ENCODE measurements around the gene GOLGA8B. TPM values are rescaled to one million over a fixed set of nuclear protein-coding genes. Genes with fewer than 3 reads are reported as not detected.
"Not testable (repeated sequence)": the region's sequence is repeated elsewhere in the genome, so short reads cannot be mapped to it uniquely, and the experiment has no call there.

GOLGA8B gene
- 21.0 TPM for polyA plus RNA-seq (2013, experiment 1 of 2)
- polyA plus RNA-seq (2013, experiment 2 of 2), result 24.7 TPM

- WGBS, result under 1% methylated on average over 101 of the region's 101 CpGs
- Histone ChIP-seq H3K4me1 (ENCODE audit: insufficient read depth, low read length) (0 out of 2 replicates have a peak, but pooled peaks cover 5% of the 10 kb centered on the region), H3K9ac (ENCODE audit: low read depth, low read length) (peak within 1 kb of the TSS; percentile 81), H3K27me3 (ENCODE audit: insufficient read depth, low read length) (peaks cover 17% of the 10 kb centered on the region), H3K9me3 (ENCODE audit: insufficient read depth, low read depth, low read length) (no peaks in the 10 kb centered on the region), H3K4me3 (ENCODE audit: low read length) (peak within 1 kb of the TSS; percentile 84), H3K36me3 (ENCODE audit: insufficient read depth, low read length) (no peaks in the 10 kb centered on the region), H3K27ac (ENCODE audit: low read depth, low read length) (no peak within 1 kb of the TSS)
Measured at GRCh38 chr15:34583399-34584329, at the start of gene GOLGA8B. Gene GOLGA8B, minus strand, starts transcription at chr15:34583651. Its CDS starts 47,739 bp downstream, at chr15:34535912.

GRCh38 chr15:34633165-34633564 is 49.7 kb upstream of the GOLGA8B start:
- not testable (repeated sequence) for H3K4me1 ChIP-seq (ENCODE audit: insufficient read depth, low read length); H3K36me3 ChIP-seq (ENCODE audit: insufficient read depth, low read length); H3K27me3 ChIP-seq (ENCODE audit: insufficient read depth, low read length); H3K4me3 ChIP-seq (ENCODE audit: low read length); H3K9ac ChIP-seq (ENCODE audit: low read depth, low read length); H3K27ac ChIP-seq (ENCODE audit: low read depth, low read length); H3K9me3 ChIP-seq (ENCODE audit: insufficient read depth, low read depth, low read length)
- 88% methylated on average over 3 of the region's 3 CpGs for WGBS

GRCh38 chr15:34628577-34629152 is 45.2 kb upstream of the GOLGA8B start:
- Histone ChIP-seq H3K36me3 (ENCODE audit: insufficient read depth, low read length) (no peaks in the 10 kb centered on the region), H3K27me3 (ENCODE audit: insufficient read depth, low read length) (no peaks in the 10 kb centered on the region), H3K4me1 (ENCODE audit: insufficient read depth, low read length) (no peaks in the 10 kb centered on the region), H3K27ac (ENCODE audit: low read depth, low read length) (no peak overlapping the region), H3K9me3 (ENCODE audit: insufficient read depth, low read depth, low read length) (no peaks in the 10 kb centered on the region), H3K9ac (ENCODE audit: low read depth, low read length) (no peak overlapping the region), H3K4me3 (ENCODE audit: low read length) (no peak overlapping the region)
- WGBS, result 83% methylated on average over 2 of the region's 2 CpGs

- no CpG with 5 or more reads among the region's 5 CpGs for WGBS
- Histone ChIP-seq H3K36me3 (ENCODE audit: insufficient read depth, low read length) (no peaks in the 10 kb centered on the region), H3K4me1 (ENCODE audit: insufficient read depth, low read length) (no peaks in the 10 kb centered on the region), H3K4me3 (ENCODE audit: low read length) (no peak overlapping the region), H3K9me3 (ENCODE audit: insufficient read depth, low read depth, low read length) (no peaks in the 10 kb centered on the region), H3K27me3 (ENCODE audit: insufficient read depth, low read length) (no peaks in the 10 kb centered on the region), H3K9ac (ENCODE audit: low read depth, low read length) (no peak overlapping the region), H3K27ac (ENCODE audit: low read depth, low read length) (no peak overlapping the region)
Measured at GRCh38 chr15:34625007-34625406, 41.6 kb upstream of the GOLGA8B start.

- Histone ChIP-seq H3K9me3 (ENCODE audit: insufficient read depth, low read depth, low read length) (no peaks in the 10 kb centered on the region), H3K27ac (ENCODE audit: low read depth, low read length) (no peak overlapping the region), H3K36me3 (ENCODE audit: insufficient read depth, low read length) (no peaks in the 10 kb centered on the region), H3K4me3 (ENCODE audit: low read length) (no peak overlapping the region), H3K9ac (ENCODE audit: low read depth, low read length) (no peak overlapping the region), H3K27me3 (ENCODE audit: insufficient read depth, low read length) (no peaks in the 10 kb centered on the region; the same call in 1 of the 2 replicates), H3K4me1 (ENCODE audit: insufficient read depth, low read length) (no peaks in the 10 kb centered on the region)
- 91% methylated on average over 5 of the region's 5 CpGs for WGBS
Measured at GRCh38 chr15:34621675-34622074, 38.2 kb upstream of the GOLGA8B start.

- no peak overlapping the region for H3K27ac ChIP-seq (ENCODE audit: low read depth, low read length)
- 73% methylated on average over 1 of the region's 2 CpGs for WGBS
- no peak overlapping the region for H3K9ac ChIP-seq (ENCODE audit: low read depth, low read length)
Measured at GRCh38 chr15:34620814-34621213, 37.4 kb upstream of the GOLGA8B start.

GRCh38 chr15:34620142-34620541 is 36.7 kb upstream of the GOLGA8B start:
- H3K9me3 ChIP-seq (ENCODE audit: insufficient read depth, low read depth, low read length), result no peaks in the 10 kb centered on the region
- H3K27me3 ChIP-seq (ENCODE audit: insufficient read depth, low read length), result no peaks in the 10 kb centered on the region; the same call in 1 of the 2 replicates
- 0% methylated on average over 1 of the region's 1 CpG for WGBS
- H3K4me1 ChIP-seq (ENCODE audit: insufficient read depth, low read length), result no peaks in the 10 kb centered on the region
- H3K9ac ChIP-seq (ENCODE audit: low read depth, low read length), result no peak overlapping the region
- H3K36me3 ChIP-seq (ENCODE audit: insufficient read depth, low read length), result no peaks in the 10 kb centered on the region
- no peak overlapping the region for H3K27ac ChIP-seq (ENCODE audit: low read depth, low read length)
- H3K4me3 ChIP-seq (ENCODE audit: low read length), result no peak overlapping the region

More at GRCh38 chr15:34620814-34621213, 37.4 kb upstream of the GOLGA8B start:
- no peak overlapping the region for H3K4me3 ChIP-seq (ENCODE audit: low read length)
- no peaks in the 10 kb centered on the region for H3K36me3 ChIP-seq (ENCODE audit: insufficient read depth, low read length)
- no peaks in the 10 kb centered on the region for H3K9me3 ChIP-seq (ENCODE audit: insufficient read depth, low read depth, low read length)
- no peaks in the 10 kb centered on the region; the same call in 1 of the 2 replicates for H3K27me3 ChIP-seq (ENCODE audit: insufficient read depth, low read length)
- no peaks in the 10 kb centered on the region for H3K4me1 ChIP-seq (ENCODE audit: insufficient read depth, low read length)

- no peak overlapping the region for H3K9ac ChIP-seq (ENCODE audit: low read depth, low read length)
- H3K4me1 ChIP-seq (ENCODE audit: insufficient read depth, low read length), result no peaks in the 10 kb centered on the region
- H3K4me3 ChIP-seq (ENCODE audit: low read length), result no peak overlapping the region
- H3K9me3 ChIP-seq (ENCODE audit: insufficient read depth, low read depth, low read length), result no peaks in the 10 kb centered on the region
- H3K36me3 ChIP-seq (ENCODE audit: insufficient read depth, low read length), result no peaks in the 10 kb centered on the region
- H3K27ac ChIP-seq (ENCODE audit: low read depth, low read length), result no peak overlapping the region
- WGBS, result 94% methylated on average over 5 of the region's 7 CpGs
- no peaks in the 10 kb centered on the region; the same call in 1 of the 2 replicates for H3K27me3 ChIP-seq (ENCODE audit: insufficient read depth, low read length)
Measured at GRCh38 chr15:34619151-34619550, 35.7 kb upstream of the GOLGA8B start.

- Histone ChIP-seq H3K27me3 (ENCODE audit: insufficient read depth, low read length) (no peaks in the 10 kb centered on the region; the same call in 1 of the 2 replicates), H3K4me3 (ENCODE audit: low read length) (no peak overlapping the region), H3K27ac (ENCODE audit: low read depth, low read length) (no peak overlapping the region), H3K36me3 (ENCODE audit: insufficient read depth, low read length) (no peaks in the 10 kb centered on the region), H3K9ac (ENCODE audit: low read depth, low read length) (no peak overlapping the region), H3K9me3 (ENCODE audit: insufficient read depth, low read depth, low read length) (no peaks in the 10 kb centered on the region), H3K4me1 (ENCODE audit: insufficient read depth, low read length) (no peaks in the 10 kb centered on the region)
- WGBS, result 94% methylated on average over 2 of the region's 2 CpGs
Measured at GRCh38 chr15:34618073-34618472, 34.6 kb upstream of the GOLGA8B start.

GRCh38 chr15:34616613-34617012 is 33.2 kb upstream of the GOLGA8B start:
- Histone ChIP-seq H3K9me3 (ENCODE audit: insufficient read depth, low read depth, low read length) (no peaks in the 10 kb centered on the region), H3K36me3 (ENCODE audit: insufficient read depth, low read length) (no peaks in the 10 kb centered on the region), H3K9ac (ENCODE audit: low read depth, low read length) (no peak overlapping the region), H3K27ac (ENCODE audit: low read depth, low read length) (no peak overlapping the region), H3K4me3 (ENCODE audit: low read length) (no peak overlapping the region), H3K4me1 (ENCODE audit: insufficient read depth, low read length) (no peaks in the 10 kb centered on the region), H3K27me3 (ENCODE audit: insufficient read depth, low read length) (no peaks in the 10 kb centered on the region; the same call in 1 of the 2 replicates)
- WGBS, result 60% methylated on average over 4 of the region's 5 CpGs

- no peak overlapping the region for H3K4me3 ChIP-seq (ENCODE audit: low read length)
- H3K27ac ChIP-seq (ENCODE audit: low read depth, low read length), result no peak overlapping the region
- H3K36me3 ChIP-seq (ENCODE audit: insufficient read depth, low read length), result no peaks in the 10 kb centered on the region
- H3K9ac ChIP-seq (ENCODE audit: low read depth, low read length), result no peak overlapping the region
- H3K4me1 ChIP-seq (ENCODE audit: insufficient read depth, low read length), result no peaks in the 10 kb centered on the region
- WGBS, result 94% methylated on average over 2 of the region's 3 CpGs
- no peaks in the 10 kb centered on the region for H3K9me3 ChIP-seq (ENCODE audit: insufficient read depth, low read depth, low read length)
- H3K27me3 ChIP-seq (ENCODE audit: insufficient read depth, low read length), result no peaks in the 10 kb centered on the region; the same call in 1 of the 2 replicates
Measured at GRCh38 chr15:34613997-34614396, 30.5 kb upstream of the GOLGA8B start.
